Measurements from ENCODE around the gene FILIP1L. TPM values are rescaled to one million over a fixed set of nuclear protein-coding genes. Genes with fewer than 3 reads are reported as not detected.

FILIP1L gene
- total and polyA plus RNA-seq, 2 of the 13 experiments (the other 11 are each of a cell fraction or from before 2014, with no cell fraction given): 8.1 to 187 TPM

- 97% methylated on average over 1 of the region's 1 CpG for WGBS (ENCODE audit: low lambda C conversion rate)
- Histone ChIP-seq H3K79me2 (ENCODE audit: insufficient read depth, low read length) (no peaks in the 10 kb centered on the region), H3K27me3 (ENCODE audit: control insufficient read depth in 1 of 2, insufficient read depth in 2 of 2, low read length in 2 of 2) (no peaks in the 10 kb centered on the region), H3K27ac (ENCODE audit: extremely low read length, insufficient read depth, low read length) (no peak overlapping the region), H3K9me3 (ENCODE audit: low read length) (peaks cover 22% of the 10 kb centered on the region), H3K36me3 (replicated peaks in 1 of 2; ENCODE audit: control insufficient read depth in 1 of 2, insufficient read depth in 2 of 2, low read length in 2 of 2) (no peaks in the 10 kb centered on the region; a peak in 1 of 5 replicates), H3K4me3 (replicated peaks in 1 of 3; ENCODE audit: insufficient read depth in 1 of 3, low read depth in 2 of 3, low read length in 3 of 3) (no peak overlapping the region), H3K9ac (ENCODE audit: insufficient read depth, low read depth, low read length) (no peak overlapping the region), H3K4me1 (ENCODE audit: insufficient read depth, low read length) (no peaks in the 10 kb centered on the region), H2AFZ (ENCODE audit: low read length) (no peak overlapping the region), H4K20me1 (ENCODE audit: insufficient read depth, low read length) (no peaks in the 10 kb centered on the region), H3K4me2 (ENCODE audit: low read depth, low read length) (no peak overlapping the region)
- POLR2A ChIA-PET: no interaction called here
- ATAC-seq (no peak), DNase-seq (ENCODE audit: low spot score) (no peak), FAIRE-seq (no peak)
- intact Hi-C loops (cut with micrococcal nuclease; ENCODE audit: unreplicated experiment): no loop called here
- in situ Hi-C loops (cut with HindIII; ENCODE audit: extremely low pct_ligation_motif_present, low pct_unique_long_range_greater_than_20kb): no loop called here
- no peak for TF ChIP-seq CBFB (CRISPR knock-in tag; IDR thresholded peaks at IDR 0.05)
- TF ChIP-seq SP4 (CRISPR knock-in tag; IDR thresholded peaks at IDR 0.05): no peak
- no peak for TF ChIP-seq THAP7 (CRISPR knock-in tag; IDR thresholded peaks at IDR 0.05)
- TF ChIP-seq ZNF839 (CRISPR knock-in tag; IDR thresholded peaks at IDR 0.05; ENCODE audit: borderline replicate concordance): no peak
- no peak for TF ChIP-seq NKX3-1 (CRISPR knock-in tag; IDR thresholded peaks at IDR 0.05)
- TF ChIP-seq ZNF569 (CRISPR knock-in tag; IDR thresholded peaks at IDR 0.05; ENCODE audit: borderline replicate concordance): no peak
- TF ChIP-seq KAT7 (CRISPR knock-in tag; IDR thresholded peaks at IDR 0.05; ENCODE audit: borderline replicate concordance): no peak
- TF ChIP-seq ZFYVE20 (CRISPR knock-in tag; IDR thresholded peaks at IDR 0.05; ENCODE audit: borderline replicate concordance, low read depth): no peak
- no peak for TF ChIP-seq ZNF335 (CRISPR knock-in tag; IDR thresholded peaks at IDR 0.05)
- no peak for TF ChIP-seq KAT8 (CRISPR knock-in tag; IDR thresholded peaks at IDR 0.05)
- no peak for TF ChIP-seq KLF15 (CRISPR knock-in tag; IDR thresholded peaks at IDR 0.05; ENCODE audit: borderline replicate concordance)
- no peak for TF ChIP-seq ISX (CRISPR knock-in tag; conservative IDR thresholded peaks at IDR 0.05)
- no peak for TF ChIP-seq MXI1 (IDR thresholded peaks at IDR 0.05; ENCODE audit: borderline replicate concordance, low read depth, low read length)
- no peak for TF ChIP-seq ATF5 (CRISPR knock-in tag; IDR thresholded peaks at IDR 0.05; ENCODE audit: low read depth)
- TF ChIP-seq MED8 (CRISPR knock-in tag; IDR thresholded peaks at IDR 0.05; ENCODE audit: insufficient replicate concordance): no peak
- no peak for TF ChIP-seq NFIC (IDR thresholded peaks at IDR 0.05; ENCODE audit: low read length)
- no TSS peak for BruUV-seq (replicated peaks)
- CTCF ChIA-PET (ENCODE audit: low intra/inter-chr PET ratio, low total read pairs): no interaction called here
These were observed 26.7 kb upstream of the FILIP1L start for GRCh38 chr3:100140976-100141375.

Data from HepG2 (cell line).